NB4 (cell line): ENCODE measurements around the gene RGS19.
"Not testable (repeated sequence)": the region's sequence is repeated elsewhere in the genome, so short reads cannot be mapped to it uniquely, and the experiment has no call there.

Experiments
- DNase-seq: peaks from one replicate; pipeline ENCODE4 v3.0.0; 2010; ENCODE audit warnings: low read depth
- H3K4me3 ChIP-seq: one replicate; pipeline ENCODE4 v1.5.1; 2011; ENCODE audit warnings: mild to moderate bottlenecking, low read depth, low read length, moderate library complexity
- MAX ChIP-seq: IDR thresholded peaks from 2 replicates; pipeline ENCODE4 v1.6.1; 2011; ENCODE audit warnings: low read depth, low read length
- MYC ChIP-seq: IDR thresholded peaks from 2 replicates; pipeline ENCODE4 v1.6.1; 2011; ENCODE audit warnings: low read depth, low read length
- POLR2A ChIP-seq: IDR thresholded peaks from 2 replicates; pipeline ENCODE4 v1.6.1; 2011; ENCODE audit warnings: mild to moderate bottlenecking; ENCODE audit not compliant: insufficient read length; ENCODE audit errors: extremely low read depth
- TF ChIP-seq, protein P1 (sequence below): IDR thresholded peaks from one replicate; pipeline ENCODE4 v1.5.1; 2012; ENCODE audit warnings: low read depth, low read length

The RGS19 gene

GRCh38 chr20:64079273-64080012 is at the start of gene RGS19:
Gene RGS19 (minus strand): TSS chr20:64079518. CDS start chr20:64076886, 2,632 bp downstream.
- TF ChIP-seq MYC: peak; percentile 94
- peak; percentile 64 for TF ChIP-seq POLR2A
- TF ChIP-seq, protein P1, sequence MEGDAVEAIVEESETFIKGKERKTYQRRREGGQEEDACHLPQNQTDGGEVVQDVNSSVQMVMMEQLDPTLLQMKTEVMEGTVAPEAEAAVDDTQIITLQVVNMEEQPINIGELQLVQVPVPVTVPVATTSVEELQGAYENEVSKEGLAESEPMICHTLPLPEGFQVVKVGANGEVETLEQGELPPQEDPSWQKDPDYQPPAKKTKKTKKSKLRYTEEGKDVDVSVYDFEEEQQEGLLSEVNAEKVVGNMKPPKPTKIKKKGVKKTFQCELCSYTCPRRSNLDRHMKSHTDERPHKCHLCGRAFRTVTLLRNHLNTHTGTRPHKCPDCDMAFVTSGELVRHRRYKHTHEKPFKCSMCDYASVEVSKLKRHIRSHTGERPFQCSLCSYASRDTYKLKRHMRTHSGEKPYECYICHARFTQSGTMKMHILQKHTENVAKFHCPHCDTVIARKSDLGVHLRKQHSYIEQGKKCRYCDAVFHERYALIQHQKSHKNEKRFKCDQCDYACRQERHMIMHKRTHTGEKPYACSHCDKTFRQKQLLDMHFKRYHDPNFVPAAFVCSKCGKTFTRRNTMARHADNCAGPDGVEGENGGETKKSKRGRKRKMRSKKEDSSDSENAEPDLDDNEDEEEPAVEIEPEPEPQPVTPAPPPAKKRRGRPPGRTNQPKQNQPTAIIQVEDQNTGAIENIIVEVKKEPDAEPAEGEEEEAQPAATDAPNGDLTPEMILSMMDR: peak; percentile 4
- TF ChIP-seq MAX: peak; percentile 95
- peak; percentile 98 for DNase-seq

DNA sequence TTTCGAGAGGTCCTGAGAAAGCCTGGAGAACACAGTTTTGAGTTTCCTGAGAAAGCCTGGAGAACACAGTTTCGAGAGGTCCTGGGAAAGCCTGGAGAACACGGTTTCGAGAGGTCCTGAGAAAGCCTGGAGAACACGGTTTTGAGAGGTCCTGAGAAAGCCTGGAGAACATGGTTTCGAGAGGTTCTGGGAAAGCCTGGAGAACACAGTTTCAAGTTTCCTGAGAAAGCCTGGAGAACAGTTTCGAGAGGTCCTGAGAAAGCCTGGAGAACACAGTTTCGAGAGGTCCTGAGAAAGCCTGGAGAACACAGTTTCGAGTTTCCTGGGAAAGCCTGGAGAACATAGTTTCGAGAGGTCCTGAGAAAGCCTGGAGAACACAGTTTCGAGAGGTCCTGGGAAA is 44.2 kb upstream of the RGS19 start:
- H3K4me3 ChIP-seq, DNase-seq: not testable (repeated sequence)

More at GRCh38 chr20:64079273-64080012, at the start of gene RGS19:
- peak within 1 kb of the TSS; percentile 79 for H3K4me3 ChIP-seq

- DNase-seq, H3K4me3 ChIP-seq: not testable (repeated sequence)
These were observed 43.6 kb upstream of the RGS19 start for GRCh38 chr20:64122927-64123326.

GRCh38 chr20:64121586-64121985 is 42.3 kb upstream of the RGS19 start:
- TF ChIP-seq, protein P1: no peak
- TF ChIP-seq MYC: no peak
- no peak for TF ChIP-seq MAX
- no peak for TF ChIP-seq POLR2A
- DNase-seq: no peak
- H3K4me3 ChIP-seq: no peak overlapping the region

DNA sequence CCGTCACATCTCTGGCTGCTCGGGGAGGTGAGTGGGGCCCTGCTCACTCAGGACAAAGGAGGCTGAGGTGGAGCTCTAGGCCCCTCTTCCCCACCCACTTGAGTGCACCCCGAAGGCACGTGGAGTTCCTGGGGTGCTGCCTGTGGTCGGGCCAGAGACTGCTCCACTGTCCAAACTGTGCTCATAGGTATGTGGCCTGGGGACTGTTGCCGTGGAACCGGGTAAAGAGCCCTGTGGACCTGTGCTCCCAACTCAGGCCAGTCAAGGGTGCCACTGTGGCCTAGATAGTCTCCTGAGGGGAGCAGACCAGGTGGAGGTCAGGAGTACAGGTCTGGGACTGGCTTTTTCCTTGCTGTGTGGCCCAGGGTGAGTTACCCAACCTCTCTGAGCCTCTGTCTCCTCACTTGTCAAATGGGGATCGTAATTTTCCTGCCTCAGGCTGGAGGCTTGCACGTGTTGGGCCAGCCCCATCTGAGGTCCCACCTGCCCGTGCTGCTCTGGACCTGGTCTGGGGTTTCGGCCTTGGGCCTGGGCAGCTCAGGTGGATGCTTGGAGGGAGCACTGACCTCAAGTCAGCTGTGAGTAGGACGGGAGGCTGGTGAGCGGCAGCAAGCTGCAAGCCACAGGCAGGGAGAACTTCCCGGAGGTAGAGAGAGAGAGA is 40.5 kb upstream of the RGS19 start:
- TF ChIP-seq MAX (no peak), POLR2A (no peak), MYC (no peak)
- TF ChIP-seq, protein P1: no peak
- no peak for DNase-seq
- H3K4me3 ChIP-seq: no peak overlapping the region

DNA sequence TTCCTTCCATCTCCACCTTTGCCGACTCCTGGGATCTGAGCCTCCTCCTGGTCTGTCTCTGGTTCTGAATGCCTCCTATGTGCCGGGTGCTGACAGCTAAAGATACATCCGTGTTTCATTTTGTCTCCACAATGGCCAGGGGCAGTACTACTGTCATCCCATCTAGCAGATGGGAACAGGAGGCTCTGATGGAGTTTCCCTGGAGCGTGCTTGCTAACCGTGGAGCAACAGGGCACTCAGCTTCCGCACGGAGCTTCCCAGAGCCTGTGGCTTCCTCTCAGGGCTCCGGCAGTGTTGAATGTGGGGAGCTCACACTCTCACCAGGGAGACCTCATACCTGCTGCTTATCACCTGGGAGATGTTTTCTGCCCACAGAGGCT is 40.0 kb upstream of the RGS19 start:
- no peak overlapping the region for H3K4me3 ChIP-seq
- no peak for TF ChIP-seq MYC
- no peak for TF ChIP-seq POLR2A
- TF ChIP-seq, protein P1: no peak
- no peak for TF ChIP-seq MAX
- no peak for DNase-seq

DNA sequence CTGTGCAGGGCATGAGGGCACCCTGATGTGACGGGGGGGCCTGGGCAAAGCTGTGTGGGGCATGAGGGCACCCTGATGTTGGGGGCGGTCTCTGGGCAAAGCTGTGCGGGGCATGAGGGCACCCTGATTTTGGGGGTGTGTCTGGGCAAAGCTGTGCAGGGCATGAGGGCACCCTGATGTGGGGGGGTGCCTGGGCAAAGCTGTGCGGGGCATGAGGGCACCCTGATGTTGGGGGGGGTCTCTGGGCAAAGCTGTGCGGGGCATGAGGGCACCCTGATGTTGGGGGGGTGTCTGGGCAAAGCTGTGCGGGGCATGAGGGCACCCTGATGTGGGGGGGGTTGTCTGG is 38.1 kb upstream of the RGS19 start:
- DNase-seq, H3K4me3 ChIP-seq: not testable (repeated sequence)
